Measurements from ENCODE around the gene STK38.

DNA sequence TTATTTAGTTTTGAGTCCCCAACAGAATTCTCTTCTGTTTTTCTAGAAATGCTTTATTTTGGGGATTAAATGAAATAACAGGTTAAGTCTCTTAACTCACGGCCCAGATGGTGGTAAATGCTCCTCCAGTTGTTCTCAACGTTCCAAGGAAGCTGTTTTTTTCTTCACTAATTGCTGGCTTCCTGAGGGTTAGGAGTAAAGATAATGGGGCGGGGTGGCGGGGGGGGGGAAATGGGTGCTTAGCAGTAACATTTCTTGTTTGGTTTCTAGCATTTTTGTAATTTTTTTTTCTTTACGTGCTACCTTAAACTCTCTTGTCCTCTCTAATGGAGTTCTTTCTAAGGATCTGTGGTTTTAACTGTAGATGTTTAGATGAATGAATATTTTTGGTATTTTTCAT is 49.1 kb upstream of the STK38 start:
- TF ChIP-seq, protein P1, sequence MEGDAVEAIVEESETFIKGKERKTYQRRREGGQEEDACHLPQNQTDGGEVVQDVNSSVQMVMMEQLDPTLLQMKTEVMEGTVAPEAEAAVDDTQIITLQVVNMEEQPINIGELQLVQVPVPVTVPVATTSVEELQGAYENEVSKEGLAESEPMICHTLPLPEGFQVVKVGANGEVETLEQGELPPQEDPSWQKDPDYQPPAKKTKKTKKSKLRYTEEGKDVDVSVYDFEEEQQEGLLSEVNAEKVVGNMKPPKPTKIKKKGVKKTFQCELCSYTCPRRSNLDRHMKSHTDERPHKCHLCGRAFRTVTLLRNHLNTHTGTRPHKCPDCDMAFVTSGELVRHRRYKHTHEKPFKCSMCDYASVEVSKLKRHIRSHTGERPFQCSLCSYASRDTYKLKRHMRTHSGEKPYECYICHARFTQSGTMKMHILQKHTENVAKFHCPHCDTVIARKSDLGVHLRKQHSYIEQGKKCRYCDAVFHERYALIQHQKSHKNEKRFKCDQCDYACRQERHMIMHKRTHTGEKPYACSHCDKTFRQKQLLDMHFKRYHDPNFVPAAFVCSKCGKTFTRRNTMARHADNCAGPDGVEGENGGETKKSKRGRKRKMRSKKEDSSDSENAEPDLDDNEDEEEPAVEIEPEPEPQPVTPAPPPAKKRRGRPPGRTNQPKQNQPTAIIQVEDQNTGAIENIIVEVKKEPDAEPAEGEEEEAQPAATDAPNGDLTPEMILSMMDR (IDR thresholded peaks at IDR 0.05) = no peak
- TF ChIP-seq EZH2 (IDR thresholded peaks at IDR 0.05; ENCODE audit: borderline replicate concordance, insufficient read depth, low read depth, low read length, poor library complexity, severe bottlenecking) = no peak

All from B cell (primary cell).